Stimulated activated memory B cell treated with anti-CD40 and anti-IgM and Interleukin-4, amounts not matched to agents 10 μg/mL and 1 μg/mL and 100 μg/mL, for 72 hours (primary cell): ENCODE data around the gene EIF3K.
"Not testable (repeated sequence)": the region's sequence is repeated elsewhere in the genome, so short reads cannot be mapped to it uniquely, and the experiment has no call there.

Source experiments
- ATAC-seq: fragments of 150-1000 bp; cut with Tn5 transposase; 2 replicates; pipeline ENCODE4 v1.10.0; 2021
- H3K27ac Mint-ChIP-seq: one replicate; pipeline ENCODE4 v1.8.0; 2022; ENCODE audit warnings: mild to moderate bottlenecking, mixed read lengths
- H3K27me3 Mint-ChIP-seq: one replicate; pipeline ENCODE4 v1.8.0; 2022; ENCODE audit warnings: mixed read lengths
- H3K36me3 Mint-ChIP-seq: one replicate; pipeline ENCODE4 v1.8.0; 2022; ENCODE audit warnings: mixed read lengths
- H3K4me1 Mint-ChIP-seq: one replicate; pipeline ENCODE4 v1.8.0; 2022; ENCODE audit warnings: mixed read lengths
- H3K4me3 Mint-ChIP-seq: one replicate; pipeline ENCODE4 v1.8.0; 2022; ENCODE audit warnings: mild to moderate bottlenecking, moderate library complexity, mixed read lengths
- H3K9me3 Mint-ChIP-seq: one replicate; pipeline ENCODE4 v1.8.0; 2022; ENCODE audit warnings: mixed read lengths

EIF3K gene

GRCh38 chr19:38602856-38603255, 16.1 kb upstream of the EIF3K start:
- peaks cover 45% of the 10 kb centered on the region for H3K36me3 Mint-ChIP-seq
- not testable (repeated sequence) for H3K9me3 Mint-ChIP-seq, H3K27me3 Mint-ChIP-seq, H3K4me3 Mint-ChIP-seq, H3K27ac Mint-ChIP-seq, ATAC-seq
- peaks cover 18% of the 10 kb centered on the region for H3K4me1 Mint-ChIP-seq

DNA sequence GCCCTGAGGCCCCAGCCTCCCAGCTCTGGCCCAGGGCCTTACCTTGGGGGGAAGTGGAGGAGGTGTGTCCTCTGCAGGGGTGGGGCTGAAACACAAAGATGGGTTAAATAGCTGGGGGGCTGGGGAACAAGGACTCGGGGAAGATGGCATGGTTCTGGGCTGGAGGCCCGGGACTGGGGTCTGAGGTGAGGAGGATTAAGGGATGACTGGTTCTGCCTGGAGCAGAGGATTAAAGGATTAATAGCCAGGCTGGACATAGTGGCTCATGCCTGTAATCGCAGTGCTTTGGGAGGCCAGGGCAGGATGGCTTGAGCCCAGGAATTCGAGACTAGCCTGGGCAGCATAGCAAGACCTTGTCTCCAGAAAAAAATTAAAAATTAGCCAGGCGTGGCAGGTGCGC, 12.9 kb upstream of the EIF3K start:
- Mint-ChIP-seq H3K9me3 (no peaks in the 10 kb centered on the region), H3K4me3 (no peak overlapping the region), H3K36me3 (peaks cover 53% of the 10 kb centered on the region), H3K27me3 (no peaks in the 10 kb centered on the region), H3K27ac (no peak overlapping the region), H3K4me1 (peaks cover 17% of the 10 kb centered on the region)
- ATAC-seq, result no peak

GRCh38 chr19:38614289-38614688, 4.7 kb upstream of the EIF3K start:
- Mint-ChIP-seq H3K27me3 (no peaks in the 10 kb centered on the region), H3K36me3 (peaks cover 64% of the 10 kb centered on the region), H3K9me3 (no peaks in the 10 kb centered on the region), H3K27ac (peak overlapping the region; percentile 83), H3K4me3 (no peak overlapping the region), H3K4me1 (peaks cover 56% of the 10 kb centered on the region)
- no peak for ATAC-seq

DNA sequence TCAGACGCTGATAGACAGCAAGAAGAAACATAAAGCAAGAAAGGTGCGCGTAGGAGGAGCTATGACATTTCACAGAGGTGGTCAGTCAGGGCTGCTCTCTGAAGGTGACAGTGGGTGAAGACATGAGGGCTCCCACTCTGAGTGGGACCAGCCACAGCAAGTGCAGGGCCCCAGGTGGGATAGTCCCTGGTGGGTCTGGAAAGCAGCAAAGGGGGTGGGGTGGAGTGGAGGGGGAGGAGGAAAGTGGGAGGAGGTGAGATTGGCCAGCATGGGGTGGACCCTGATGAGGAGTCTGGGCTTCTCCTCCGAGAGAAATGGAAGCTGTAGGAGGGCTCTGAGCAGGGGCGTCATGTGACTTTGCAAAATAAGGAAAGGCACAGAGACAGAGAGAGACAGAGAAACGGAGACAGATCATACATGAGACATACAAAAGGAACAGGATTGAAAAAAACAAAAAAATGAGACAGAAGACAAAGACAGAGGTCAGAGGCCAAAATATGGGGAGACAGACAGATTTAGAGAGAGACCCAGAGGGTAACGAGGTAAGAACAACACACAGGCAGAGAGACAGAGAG, 3.9 kb upstream of the EIF3K start:
- Mint-ChIP-seq H3K27ac (peak overlapping the region; percentile 83), H3K36me3 (peaks cover 62% of the 10 kb centered on the region), H3K4me3 (peak overlapping the region; percentile 76), H3K27me3 (no peaks in the 10 kb centered on the region), H3K9me3 (no peaks in the 10 kb centered on the region), H3K4me1 (peaks cover 59% of the 10 kb centered on the region)
- no peak for ATAC-seq

- Mint-ChIP-seq H3K4me1 (peaks cover 63% of the 10 kb centered on the region), H3K4me3 (peak overlapping the region; percentile 100), H3K27ac (peak overlapping the region; percentile 96), H3K36me3 (peaks cover 56% of the 10 kb centered on the region), H3K27me3 (no peaks in the 10 kb centered on the region), H3K9me3 (no peaks in the 10 kb centered on the region)
- no peak for ATAC-seq
These were observed 2.7 kb upstream of the EIF3K start for GRCh38 chr19:38616265-38616664.

GRCh38 chr19:38617283-38617763, 1.7 kb upstream of the EIF3K start:
- Mint-ChIP-seq H3K4me1 (peaks cover 72% of the 10 kb centered on the region), H3K27ac (peak overlapping the region; percentile 96), H3K36me3 (peaks cover 64% of the 10 kb centered on the region), H3K9me3 (no peaks in the 10 kb centered on the region), H3K27me3 (no peaks in the 10 kb centered on the region), H3K4me3 (peak overlapping the region; percentile 100)
- ATAC-seq, result peak; percentile 18

GRCh38 chr19:38617764-38618589, 1.0 kb upstream of the EIF3K start, which contains the start of gene MAP4K1:
Gene MAP4K1 (minus strand): TSS chr19:38617953. CDS start chr19:38617895, 58 bp downstream.
- peaks cover 58% of the 10 kb centered on the region for H3K36me3 Mint-ChIP-seq
- peaks cover 72% of the 10 kb centered on the region for H3K4me1 Mint-ChIP-seq
- no peaks in the 10 kb centered on the region for H3K9me3 Mint-ChIP-seq
- peak within 1 kb of the TSS; percentile 96 for H3K27ac Mint-ChIP-seq
- peak within 1 kb of the TSS; percentile 100 for H3K4me3 Mint-ChIP-seq
- ATAC-seq, result peak; percentile 95
- no peaks in the 10 kb centered on the region for H3K27me3 Mint-ChIP-seq

GRCh38 chr19:38619361-38620174, 580 bp downstream of the EIF3K start:
- Mint-ChIP-seq H3K27me3 (no peaks in the 10 kb centered on the region), H3K4me1 (peaks cover 58% of the 10 kb centered on the region), H3K9me3 (no peaks in the 10 kb centered on the region), H3K36me3 (peaks cover 56% of the 10 kb centered on the region), H3K27ac (peak overlapping the region; percentile 96), H3K4me3 (peak overlapping the region; percentile 100)
- ATAC-seq, result no peak

DNA sequence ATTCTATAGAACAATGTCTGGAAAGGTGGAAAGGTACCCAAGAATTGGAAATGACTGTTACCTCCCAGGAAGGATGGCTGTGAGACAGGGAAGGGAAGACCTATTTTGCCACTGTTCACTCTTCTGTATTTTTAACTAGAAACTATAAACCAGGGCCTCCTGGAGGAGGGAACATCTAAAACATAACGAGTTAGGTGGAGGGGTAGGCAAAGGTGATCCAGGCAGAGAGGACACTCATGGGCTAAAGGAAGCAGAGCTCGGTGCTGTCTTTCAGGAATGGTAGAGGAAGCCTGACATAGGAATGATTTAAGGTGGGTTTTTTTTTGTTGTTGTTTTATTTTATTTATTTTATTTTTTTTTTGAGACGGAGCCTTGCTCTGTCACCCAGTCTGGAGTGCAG, 5.8 kb downstream of the EIF3K start:
- ATAC-seq, result no peak
- H3K9me3 Mint-ChIP-seq, result no peaks in the 10 kb centered on the region
- H3K27me3 Mint-ChIP-seq, result no peaks in the 10 kb centered on the region
- peaks cover 17% of the 10 kb centered on the region for H3K4me1 Mint-ChIP-seq
- H3K27ac Mint-ChIP-seq, result no peak overlapping the region
- peaks cover 73% of the 10 kb centered on the region for H3K36me3 Mint-ChIP-seq
- no peak overlapping the region for H3K4me3 Mint-ChIP-seq

- peaks cover 74% of the 10 kb centered on the region for H3K36me3 Mint-ChIP-seq
- no peaks in the 10 kb centered on the region for H3K27me3 Mint-ChIP-seq
- ATAC-seq, result no peak
- H3K4me3 Mint-ChIP-seq, result no peak overlapping the region
- H3K27ac Mint-ChIP-seq, result no peak overlapping the region
- peaks cover 9% of the 10 kb centered on the region for H3K4me1 Mint-ChIP-seq
- H3K9me3 Mint-ChIP-seq, result no peaks in the 10 kb centered on the region
These were observed 7.4 kb downstream of the EIF3K start for GRCh38 chr19:38626401-38626800.

- H3K9me3 Mint-ChIP-seq, result no peaks in the 10 kb centered on the region
- no peak overlapping the region for H3K4me3 Mint-ChIP-seq
- peaks cover 67% of the 10 kb centered on the region for H3K36me3 Mint-ChIP-seq
- H3K27me3 Mint-ChIP-seq, result no peaks in the 10 kb centered on the region
- no peak for ATAC-seq
- H3K27ac Mint-ChIP-seq, result no peak overlapping the region
- peaks cover 10% of the 10 kb centered on the region for H3K4me1 Mint-ChIP-seq
These were observed 10.6 kb downstream of the EIF3K start for GRCh38 chr19:38629568-38629967.

DNA sequence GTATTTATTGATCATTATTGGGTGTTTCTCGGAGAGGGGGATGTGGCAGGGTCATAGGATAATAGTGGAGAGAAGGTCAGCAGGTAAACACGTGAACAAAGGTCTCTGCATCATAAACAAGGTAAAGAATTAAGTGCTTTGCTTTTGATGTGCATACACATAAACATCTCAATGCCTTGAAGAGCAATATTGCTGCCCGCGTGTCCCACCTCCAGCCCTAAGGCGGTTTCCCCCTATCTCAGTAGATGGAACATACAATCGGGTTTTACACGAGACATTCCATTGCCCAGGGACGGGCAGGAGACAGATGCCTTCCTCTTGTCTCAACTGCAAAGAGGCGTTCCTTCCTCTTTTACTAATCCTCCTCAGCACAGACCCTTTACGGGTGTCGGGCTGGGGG, 12.3 kb downstream of the EIF3K start:
- not testable (repeated sequence) for H3K27ac Mint-ChIP-seq, H3K4me3 Mint-ChIP-seq, H3K9me3 Mint-ChIP-seq, ATAC-seq, H3K27me3 Mint-ChIP-seq
- Mint-ChIP-seq H3K36me3 (peaks cover 60% of the 10 kb centered on the region), H3K4me1 (peaks cover 23% of the 10 kb centered on the region)

DNA sequence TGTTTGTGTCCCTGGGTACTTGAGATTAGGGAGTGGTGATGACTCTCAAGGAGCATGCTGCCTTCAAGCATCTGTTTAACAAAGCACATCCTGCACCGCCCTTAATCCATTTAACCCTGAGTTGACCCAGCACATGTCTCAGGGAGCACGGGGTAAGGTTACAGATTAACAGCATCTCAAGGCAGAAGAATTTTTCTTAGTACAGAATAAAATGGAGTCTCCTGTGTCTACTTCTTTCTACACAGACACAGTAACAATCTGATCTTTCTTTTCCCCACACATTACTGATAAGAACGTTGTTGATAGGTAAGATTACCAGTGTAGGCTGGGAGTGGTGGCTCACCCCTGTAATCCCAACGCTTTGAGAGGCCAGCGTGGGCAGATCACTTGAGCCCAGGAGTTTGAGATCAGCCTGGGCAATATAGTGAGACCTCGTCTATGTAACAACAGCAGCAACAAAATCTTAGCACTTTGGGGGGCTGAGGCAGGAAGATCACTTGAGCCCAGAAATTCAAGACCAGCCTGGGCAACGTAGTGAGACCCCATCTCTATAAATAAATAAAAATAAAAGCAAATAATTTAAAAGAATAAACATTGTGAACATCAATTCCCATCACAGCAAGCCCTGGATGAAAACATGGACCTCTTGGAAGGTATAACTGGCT, 13.0 kb downstream of the EIF3K start:
- H3K36me3 Mint-ChIP-seq, result peaks cover 59% of the 10 kb centered on the region
- ATAC-seq, H3K27ac Mint-ChIP-seq, H3K4me3 Mint-ChIP-seq, H3K9me3 Mint-ChIP-seq, H3K27me3 Mint-ChIP-seq: not testable (repeated sequence)
- peaks cover 29% of the 10 kb centered on the region for H3K4me1 Mint-ChIP-seq

- H3K9me3 Mint-ChIP-seq, result no peaks in the 10 kb centered on the region
- H3K4me3 Mint-ChIP-seq, result no peak overlapping the region
- ATAC-seq, result no peak
- peaks cover 57% of the 10 kb centered on the region for H3K36me3 Mint-ChIP-seq
- H3K4me1 Mint-ChIP-seq, result peaks cover 34% of the 10 kb centered on the region
- peak overlapping the region; percentile 7 for H3K27ac Mint-ChIP-seq
- no peaks in the 10 kb centered on the region for H3K27me3 Mint-ChIP-seq
These were observed 13.7 kb downstream of the EIF3K start for GRCh38 chr19:38632476-38633213.
